Kidney (tissue), 14 donors: Measurements from ENCODE around the gene FOXRED2. TPM values are rescaled to one million over a fixed set of nuclear protein-coding genes. Genes with fewer than 3 reads are reported as not detected.
"Not testable (repeated sequence)": the region's sequence is repeated elsewhere in the genome, so short reads cannot be mapped to it uniquely, and the experiment has no call there.

Source experiments
- DNase-seq, 5 donors: peaks; one replicate each; pipeline ENCODE4 v3.0.0-alpha.2; 2013 to 2020
- FAIRE-seq: peaks from 2 replicates; lab custom pipeline; 2012; peaks lifted over from hg19 to GRCh38; lab: Jason Lieb, UNC
- H3K27ac ChIP-seq, 2 donors: one replicate each; pipeline ENCODE4 v1.7.0; 2013; ENCODE audit warnings: low read depth in 2 of 2, low read length in 2 of 2, inconsistent platforms in 1 of 2
- H3K27me3 ChIP-seq: one replicate; pipeline ENCODE4 v1.7.1; 2013; ENCODE audit warnings: low read length, inconsistent platforms; ENCODE audit not compliant: control insufficient read depth, insufficient read depth
- H3K36me3 ChIP-seq, 3 donors: one replicate each; pipeline versions ENCODE4 v1.7.0 to v1.7.1; 2013; ENCODE audit warnings: low read length in 3 of 3, control low read depth in 1 of 3, inconsistent platforms in 1 of 3; ENCODE audit not compliant: insufficient read depth in 3 of 3, control insufficient read depth in 2 of 3
- H3K4me1 ChIP-seq, 3 donors: one replicate each; pipeline versions ENCODE4 v1.7.0 to v1.7.1; 2013; ENCODE audit warnings: low read length in 3 of 3, inconsistent platforms in 1 of 3, low read depth in 1 of 3; ENCODE audit not compliant: control insufficient read depth in 2 of 3, insufficient read depth in 2 of 3
- H3K4me3 ChIP-seq, 3 donors: one replicate each; pipeline versions ENCODE4 v1.7.0 to v1.8.1; 2013; ENCODE audit warnings: low read length in 3 of 3, control low read depth in 1 of 3, inconsistent platforms in 1 of 3
- H3K9ac ChIP-seq, 3 donors: one replicate each; pipeline versions ENCODE4 v1.7.0 to v1.7.1; 2013; ENCODE audit warnings: low read length in 3 of 3, control low read depth in 1 of 3, inconsistent platforms in 1 of 3
- H3K9me3 ChIP-seq, 3 donors: one replicate each; pipeline versions ENCODE4 v1.7.0 to v1.7.1; 2013; ENCODE audit warnings: low read length in 3 of 3, control low read depth in 1 of 3, inconsistent platforms in 1 of 3; ENCODE audit not compliant: control insufficient read depth in 2 of 3, insufficient read depth in 1 of 3
- intact Hi-C: fragments of 100-400 bp; cut with DNase I; formaldehyde crosslinking; loops from one replicate; pipeline ENCODE4 v1.11.1; 2022
- polyA plus RNA-seq: library from polyadenylated mRNA; stranded (reverse); fragments of 350-450 nt; fragmentation: Illumina TruSeq; extraction: RNeasy Lipid Tissue Mini Kit (QIAGEN cat#74804); gene quantifications from one replicate; pipeline ENCODE4 v1.2.3, GENCODE V29; 2014; ENCODE audit warnings: low read depth, low replicate concordance; ENCODE audit not compliant: insufficient read depth
- total RNA-seq: library from RNA; stranded (reverse); fragmentation: NEBNext Ultra II Directional; extraction: Animal tissue kit (Norgen Biotek cat#: 25700); gene quantifications from one replicate; pipeline ENCODE4 v1.2.1, GENCODE V29; 2021
- TF ChIP-seq, protein P1 (sequence below): IDR thresholded peaks from 3 replicates; pipeline ENCODE4 v1.5.1; 2012; ENCODE audit warnings: mild to moderate bottlenecking, moderate library complexity, borderline replicate concordance; ENCODE audit not compliant: insufficient read depth; ENCODE audit errors: extremely low read depth
- donor health status: control.
- donor health status: control.
- donor health status: control.
- donor health status: control.
- donor health status: control.
- donor health status: DM: yes; HTN: yes; CAD: no.
- donor health status: Normal renal cell carcinoma (clear cell type).

FOXRED2 gene
- total and polyA plus RNA-seq, 2 donors from 2014 or later, result 6.5 to 8.5 TPM

DNA sequence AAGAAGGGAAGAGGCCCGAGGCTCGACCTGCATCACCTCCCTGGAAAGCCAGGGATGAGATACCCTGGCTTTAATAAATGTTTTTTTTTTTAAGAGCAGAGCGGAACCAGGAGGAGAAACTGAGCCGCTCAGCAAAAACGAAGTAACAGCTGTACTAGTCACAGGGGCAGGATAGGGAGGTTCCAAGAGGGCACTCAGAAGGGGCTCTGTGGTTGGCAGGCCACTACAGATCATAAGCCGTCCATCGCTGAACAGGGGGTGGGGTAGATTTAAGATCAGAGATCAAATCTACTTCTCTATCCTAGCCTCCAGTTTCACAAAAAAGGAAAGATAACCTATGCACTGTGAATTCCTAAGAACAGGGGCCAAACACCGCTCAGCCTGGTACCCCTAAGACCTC is 21.5 kb upstream of the FOXRED2 start:
- Histone ChIP-seq H3K27ac (peak overlapping the region; percentile 52 to 66), H3K9ac (peak overlapping the region; percentile 89 to 92 (median 92)), H3K4me1 (peaks cover 0 to 4% (median 0%) of the 10 kb centered on the region in 3 donors), H3K9me3 (no peaks in the 10 kb centered on the region), H3K36me3 (peaks cover 10 to 29% (median 25%) of the 10 kb centered on the region in 3 donors), H3K4me3 (peak overlapping the region; percentile 87 to 95 (median 94)), H3K27me3 (no peaks in the 10 kb centered on the region)
- FAIRE-seq, result no peak
- DNase-seq, result peak in 1 of 5 donors; percentile 50
- intact Hi-C loops, result no loop called here
- TF ChIP-seq, protein P1, sequence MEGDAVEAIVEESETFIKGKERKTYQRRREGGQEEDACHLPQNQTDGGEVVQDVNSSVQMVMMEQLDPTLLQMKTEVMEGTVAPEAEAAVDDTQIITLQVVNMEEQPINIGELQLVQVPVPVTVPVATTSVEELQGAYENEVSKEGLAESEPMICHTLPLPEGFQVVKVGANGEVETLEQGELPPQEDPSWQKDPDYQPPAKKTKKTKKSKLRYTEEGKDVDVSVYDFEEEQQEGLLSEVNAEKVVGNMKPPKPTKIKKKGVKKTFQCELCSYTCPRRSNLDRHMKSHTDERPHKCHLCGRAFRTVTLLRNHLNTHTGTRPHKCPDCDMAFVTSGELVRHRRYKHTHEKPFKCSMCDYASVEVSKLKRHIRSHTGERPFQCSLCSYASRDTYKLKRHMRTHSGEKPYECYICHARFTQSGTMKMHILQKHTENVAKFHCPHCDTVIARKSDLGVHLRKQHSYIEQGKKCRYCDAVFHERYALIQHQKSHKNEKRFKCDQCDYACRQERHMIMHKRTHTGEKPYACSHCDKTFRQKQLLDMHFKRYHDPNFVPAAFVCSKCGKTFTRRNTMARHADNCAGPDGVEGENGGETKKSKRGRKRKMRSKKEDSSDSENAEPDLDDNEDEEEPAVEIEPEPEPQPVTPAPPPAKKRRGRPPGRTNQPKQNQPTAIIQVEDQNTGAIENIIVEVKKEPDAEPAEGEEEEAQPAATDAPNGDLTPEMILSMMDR, result no peak

DNA sequence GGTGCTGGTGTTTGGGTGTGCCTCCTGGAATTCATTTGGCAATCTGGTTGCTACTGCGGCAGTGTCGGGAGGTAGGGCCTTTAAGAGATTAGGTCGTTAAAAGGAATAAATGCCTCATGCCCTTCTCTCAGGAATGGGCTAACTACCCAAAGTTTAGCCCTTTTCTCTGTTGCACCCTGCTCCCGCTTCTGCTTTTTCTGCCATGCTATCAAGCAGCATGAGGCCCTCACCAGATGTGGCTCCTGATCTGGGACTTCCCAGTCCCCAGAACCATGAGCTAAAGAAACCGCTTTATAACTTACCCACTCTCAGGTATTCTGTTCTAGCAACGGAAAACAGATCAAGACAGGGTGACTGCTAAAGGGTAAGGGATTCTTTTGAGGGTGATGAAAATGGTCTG is 15.8 kb upstream of the FOXRED2 start:
- intact Hi-C loops, result no loop called here
- no peak for FAIRE-seq
- Histone ChIP-seq H3K9ac (no peak overlapping the region), H3K27ac (no peak overlapping the region), H3K36me3 (peaks cover 22 to 84% (median 62%) of the 10 kb centered on the region in 3 donors), H3K4me3 (no peak overlapping the region), H3K4me1 (no peaks in the 10 kb centered on the region), H3K9me3 (no peaks in the 10 kb centered on the region), H3K27me3 (no peaks in the 10 kb centered on the region)
- TF ChIP-seq, protein P1, result no peak
- peak in 1 of 5 donors; percentile 17 for DNase-seq

GRCh38 chr22:36520423-36520822 is 13.6 kb upstream of the FOXRED2 start:
- H3K27ac ChIP-seq, result no peak overlapping the region

GRCh38 chr22:36519906-36520305 is 13.1 kb upstream of the FOXRED2 start:
- H3K9me3 ChIP-seq, FAIRE-seq, intact Hi-C loops, H3K27ac ChIP-seq, DNase-seq, H3K27me3 ChIP-seq, H3K9ac ChIP-seq, H3K4me1 ChIP-seq, H3K4me3 ChIP-seq: not testable (repeated sequence)
- H3K36me3 ChIP-seq, result peaks cover 25 to 96% (median 70%) of the 10 kb centered on the region in 3 donors

More at GRCh38 chr22:36520423-36520822, 13.6 kb upstream of the FOXRED2 start:
- no peak for FAIRE-seq
- peaks cover 25 to 97% (median 72%) of the 10 kb centered on the region in 3 donors for H3K36me3 ChIP-seq
- no peaks in the 10 kb centered on the region for H3K4me1 ChIP-seq
- H3K4me3 ChIP-seq, result no peak overlapping the region
- no peak overlapping the region for H3K9ac ChIP-seq
- TF ChIP-seq, protein P1, result no peak
- no peak for DNase-seq
- H3K27me3 ChIP-seq, result no peaks in the 10 kb centered on the region
- H3K9me3 ChIP-seq, result no peaks in the 10 kb centered on the region
- intact Hi-C loops, result no loop called here
